ENCODE measurements around the gene FBXL3. TPM values are rescaled to one million over a fixed set of nuclear protein-coding genes. Genes with fewer than 3 reads are reported as not detected.

The FBXL3 gene
- total RNA-seq = 53.2 and 57.8 TPM in 2 replicates

DNA sequence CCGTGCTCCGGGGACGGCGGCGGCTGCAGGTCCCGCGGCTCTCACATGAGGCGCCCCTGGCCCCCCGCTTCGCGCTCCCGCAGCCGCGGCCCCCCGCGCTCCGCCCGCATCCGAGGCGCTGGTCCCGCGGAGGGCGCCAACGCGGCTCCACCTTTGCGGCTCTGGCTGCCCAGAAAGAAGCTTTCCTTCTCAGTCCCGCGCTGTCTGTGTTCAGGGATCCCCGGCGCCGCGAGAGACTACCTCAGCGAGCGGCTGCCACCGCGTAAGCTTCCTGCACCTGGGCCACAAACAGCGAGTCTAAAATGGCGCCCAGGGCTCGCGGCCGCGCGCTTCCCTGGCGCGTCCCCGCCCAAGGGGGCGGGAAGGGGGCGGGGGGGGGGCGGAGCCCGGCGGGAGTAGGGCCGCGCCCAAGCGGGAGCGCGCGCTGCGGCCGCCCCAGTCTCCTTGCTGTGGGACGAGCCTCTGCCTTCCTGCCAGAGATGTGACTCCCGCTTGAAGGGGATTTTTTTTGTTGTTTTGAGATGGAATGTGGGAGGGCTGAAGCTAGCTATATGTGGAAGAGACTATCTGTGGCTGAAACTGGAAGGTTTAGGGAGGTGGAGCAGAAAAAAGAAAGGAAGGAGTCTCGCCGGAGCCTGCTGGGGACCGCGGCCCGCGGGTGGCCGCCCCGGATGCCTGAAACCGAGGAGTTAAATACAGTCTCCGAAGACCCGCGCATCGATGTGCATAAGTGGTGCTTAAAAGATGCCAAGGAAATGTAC is at the start of gene FBXL3:
Gene FBXL3 (minus strand): TSS at position 299 of the 761 bp plus-strand sequence. CDS start 5,299 bp downstream, outside the sequence.

GRCh38 chr13:76991796-76992547 is 35.0 kb downstream of the FBXL3 start, which contains the start of gene CLN5:
Gene CLN5 (plus strand): TSS chr13:76992081. CDS start chr13:76992099, 18 bp downstream.

Other genes with a start within 250 kb of the FBXL3 start
- 14.4 and 31.4 TPM in 2 replicates for gene KCTD12, start 140.8 kb downstream of the FBXL3 start, total RNA-seq
- gene ACOD1, start 78.6 kb downstream of the FBXL3 start, total RNA-seq = not detected in 2 replicates
- gene CLN5, start 35.1 kb downstream of the FBXL3 start, total RNA-seq = 24.6 and 39.2 TPM in 2 replicates